GM18517 (cell line): ENCODE results near the gene MAPT.

Experiments
- ATAC-seq: cut with Tn5 transposase; IDR thresholded peaks from one replicate; pipeline ENCODE4 v1.9.1; 2021; ENCODE audit warnings: mild to moderate bottlenecking, moderate library complexity; ENCODE audit not compliant: unreplicated experiment

Gene MAPT

DNA sequence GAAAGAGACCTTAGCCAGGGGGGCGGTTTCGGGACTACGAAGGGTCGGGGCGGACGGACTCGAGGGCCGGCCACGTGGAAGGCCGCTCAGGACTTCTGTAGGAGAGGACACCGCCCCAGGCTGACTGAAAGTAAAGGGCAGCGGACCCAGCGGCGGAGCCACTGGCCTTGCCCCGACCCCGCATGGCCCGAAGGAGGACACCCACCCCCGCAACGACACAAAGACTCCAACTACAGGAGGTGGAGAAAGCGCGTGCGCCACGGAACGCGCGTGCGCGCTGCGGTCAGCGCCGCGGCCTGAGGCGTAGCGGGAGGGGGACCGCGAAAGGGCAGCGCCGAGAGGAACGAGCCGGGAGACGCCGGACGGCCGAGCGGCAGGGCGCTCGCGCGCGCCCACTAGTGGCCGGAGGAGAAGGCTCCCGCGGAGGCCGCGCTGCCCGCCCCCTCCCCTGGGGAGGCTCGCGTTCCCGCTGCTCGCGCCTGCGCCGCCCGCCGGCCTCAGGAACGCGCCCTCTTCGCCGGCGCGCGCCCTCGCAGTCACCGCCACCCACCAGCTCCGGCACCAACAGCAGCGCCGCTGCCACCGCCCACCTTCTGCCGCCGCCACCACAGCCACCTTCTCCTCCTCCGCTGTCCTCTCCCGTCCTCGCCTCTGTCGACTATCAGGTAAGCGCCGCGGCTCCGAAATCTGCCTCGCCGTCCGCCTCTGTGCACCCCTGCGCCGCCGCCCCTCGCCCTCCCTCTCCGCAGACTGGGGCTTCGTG, at the start of gene MAPT:
TSS of gene MAPT (plus strand) at position 533 of the 763 bp plus-strand sequence. CDS start 67,784 bp downstream, outside the sequence.
- ATAC-seq, result peak; percentile 53

DNA sequence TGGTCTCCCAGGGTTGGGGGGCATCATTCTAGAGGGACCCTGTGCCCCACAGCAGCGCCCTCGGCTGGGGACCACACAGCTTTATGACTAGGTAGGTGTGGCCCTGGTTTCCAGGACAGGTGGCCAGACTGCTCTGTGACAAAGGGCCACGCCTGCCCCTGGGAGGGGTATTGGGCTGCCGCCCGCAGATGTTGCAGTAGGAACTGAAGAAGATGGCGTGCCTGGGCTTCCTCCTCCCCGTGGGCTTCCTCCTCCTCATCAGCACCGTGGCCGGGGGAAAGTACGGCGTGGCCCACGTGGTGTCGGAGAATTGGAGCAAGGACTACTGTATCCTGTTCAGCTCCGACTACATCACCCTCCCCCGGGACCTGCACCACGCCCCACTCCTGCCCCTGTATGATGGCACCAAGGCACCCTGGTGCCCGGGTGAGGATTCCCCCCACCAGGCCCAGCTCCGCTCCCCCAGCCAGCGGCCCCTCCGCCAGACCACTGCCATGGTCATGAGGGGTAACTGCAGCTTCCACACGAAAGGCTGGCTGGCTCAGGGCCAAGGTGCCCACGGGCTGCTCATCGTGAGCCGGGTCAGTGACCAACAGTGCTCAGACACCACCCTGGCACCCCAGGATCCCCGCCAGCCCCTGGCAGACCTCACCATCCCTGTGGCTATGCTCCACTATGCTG, 49.5 kb upstream of the MAPT start, which contains the start of gene SPPL2C:
TSS of gene SPPL2C (plus strand) at position 187 of the 681 bp plus-strand sequence. CDS start at position 213, 26 bp downstream.
- ATAC-seq, result no peak

GRCh38 chr17:45845376-45846185, 48.8 kb upstream of the MAPT start:
- no peak for ATAC-seq

- ATAC-seq, result no peak
Observed at GRCh38 chr17:45846223-45846622, 48.1 kb upstream of the MAPT start.

- ATAC-seq, result no peak
Observed at GRCh38 chr17:45846646-45847045, 47.7 kb upstream of the MAPT start.

DNA sequence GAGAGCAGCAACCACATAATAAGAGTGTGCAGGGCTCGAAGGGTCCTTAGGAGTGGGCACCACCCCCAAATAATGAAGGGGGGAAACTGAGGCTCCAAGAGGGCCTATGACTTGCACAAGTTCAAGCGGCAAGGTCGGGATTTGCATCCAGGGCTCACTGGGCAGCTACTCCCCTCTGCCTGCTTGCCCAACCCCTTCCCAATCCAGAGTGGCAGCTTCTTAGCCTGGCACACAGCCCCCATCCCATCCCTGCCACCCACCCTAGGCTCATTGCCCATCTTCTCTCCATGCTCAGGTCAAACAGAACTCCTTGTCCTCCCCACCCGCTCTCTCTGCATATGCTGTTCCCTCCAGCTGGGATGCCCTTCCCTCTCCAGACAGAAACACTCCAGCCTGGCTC, 47.3 kb upstream of the MAPT start:
- ATAC-seq, result no peak

- no peak for ATAC-seq
Observed at GRCh38 chr17:45847747-45848146, 46.6 kb upstream of the MAPT start.

GRCh38 chr17:45848405-45848804, 45.9 kb upstream of the MAPT start:
- no peak for ATAC-seq

DNA sequence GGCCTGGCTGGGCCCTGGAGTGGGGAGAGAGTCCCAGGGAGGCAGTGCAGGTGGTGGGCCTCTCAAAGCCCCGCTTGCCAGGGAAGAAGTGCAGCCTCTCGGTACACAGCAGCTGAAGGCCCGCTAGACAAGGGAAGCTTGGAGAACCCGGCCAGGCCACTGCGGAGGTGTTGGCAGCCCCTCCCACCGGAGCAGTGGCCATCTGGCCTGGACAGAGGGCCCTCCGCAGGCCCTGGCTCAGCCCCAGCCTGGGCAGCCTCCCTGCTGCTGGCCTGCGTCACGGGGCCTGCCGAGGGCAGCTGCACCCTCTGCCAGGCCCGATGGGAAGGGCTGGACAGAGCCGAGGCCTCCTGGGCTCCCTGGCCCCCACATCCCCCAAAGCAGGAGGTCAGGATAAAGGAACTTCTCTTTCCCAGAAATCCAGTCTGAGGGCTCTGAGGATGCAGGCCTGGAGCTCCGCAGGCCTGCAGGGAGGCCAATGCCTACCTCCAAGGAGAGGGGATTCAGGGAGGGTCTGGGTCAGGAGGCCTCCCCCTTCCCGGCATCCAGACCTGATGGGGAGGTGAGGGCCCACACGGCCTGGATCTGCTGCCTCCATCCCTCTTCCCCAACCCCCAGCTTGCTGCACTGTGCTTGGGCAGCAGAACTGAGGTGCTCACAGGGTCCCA, 45.4 kb upstream of the MAPT start:
- ATAC-seq, result no peak

DNA sequence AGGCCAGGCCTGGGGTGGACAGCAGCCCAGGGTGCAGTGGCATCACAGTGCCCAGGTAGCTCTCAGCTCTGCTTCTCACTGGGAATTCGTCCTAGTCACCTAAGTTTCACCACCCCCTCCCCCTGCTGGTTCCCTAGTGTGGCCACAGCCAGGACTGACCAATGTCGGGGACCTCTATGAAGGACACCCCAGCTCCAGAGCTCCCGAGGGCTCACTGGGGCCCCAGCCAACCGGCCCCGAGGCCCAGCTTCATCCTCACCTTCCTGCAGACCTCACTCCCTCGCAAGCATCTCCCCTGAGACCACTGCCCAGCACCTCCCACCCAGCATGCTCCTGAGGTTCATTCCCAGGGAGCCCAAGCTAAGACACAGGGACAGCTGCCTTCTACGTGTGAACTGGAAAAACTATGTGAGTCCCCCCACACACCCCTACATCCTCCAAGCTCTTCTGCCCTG, 44.8 kb upstream of the MAPT start:
- no peak for ATAC-seq

GRCh38 chr17:45850011-45850410, 44.3 kb upstream of the MAPT start:
- ATAC-seq, result no peak

DNA sequence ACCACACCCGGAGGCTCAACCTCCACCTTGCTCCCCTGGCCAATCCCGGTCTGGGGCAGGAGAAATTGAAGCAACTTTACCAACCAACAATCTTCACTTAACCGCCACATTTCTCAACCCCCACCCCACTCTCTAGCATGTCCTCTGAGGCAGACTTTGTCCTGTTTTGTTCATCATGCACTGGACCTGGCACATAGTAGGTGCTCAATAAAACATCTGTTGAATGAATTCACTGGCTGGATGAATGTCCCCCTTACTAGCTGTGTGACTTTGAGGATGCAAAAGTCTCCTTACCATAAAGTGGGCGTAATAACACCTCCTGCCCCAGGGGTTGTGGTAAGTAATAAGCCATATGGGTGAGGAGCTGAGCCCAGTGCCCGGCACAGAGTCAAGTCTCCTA, 43.9 kb upstream of the MAPT start:
- ATAC-seq, result no peak

GRCh38 chr17:45851022-45851421, 43.3 kb upstream of the MAPT start:
- ATAC-seq, result no peak

GRCh38 chr17:45851464-45851863, 42.9 kb upstream of the MAPT start:
- no peak for ATAC-seq

- no peak for ATAC-seq
Observed at GRCh38 chr17:45851873-45852272, 42.5 kb upstream of the MAPT start.

DNA sequence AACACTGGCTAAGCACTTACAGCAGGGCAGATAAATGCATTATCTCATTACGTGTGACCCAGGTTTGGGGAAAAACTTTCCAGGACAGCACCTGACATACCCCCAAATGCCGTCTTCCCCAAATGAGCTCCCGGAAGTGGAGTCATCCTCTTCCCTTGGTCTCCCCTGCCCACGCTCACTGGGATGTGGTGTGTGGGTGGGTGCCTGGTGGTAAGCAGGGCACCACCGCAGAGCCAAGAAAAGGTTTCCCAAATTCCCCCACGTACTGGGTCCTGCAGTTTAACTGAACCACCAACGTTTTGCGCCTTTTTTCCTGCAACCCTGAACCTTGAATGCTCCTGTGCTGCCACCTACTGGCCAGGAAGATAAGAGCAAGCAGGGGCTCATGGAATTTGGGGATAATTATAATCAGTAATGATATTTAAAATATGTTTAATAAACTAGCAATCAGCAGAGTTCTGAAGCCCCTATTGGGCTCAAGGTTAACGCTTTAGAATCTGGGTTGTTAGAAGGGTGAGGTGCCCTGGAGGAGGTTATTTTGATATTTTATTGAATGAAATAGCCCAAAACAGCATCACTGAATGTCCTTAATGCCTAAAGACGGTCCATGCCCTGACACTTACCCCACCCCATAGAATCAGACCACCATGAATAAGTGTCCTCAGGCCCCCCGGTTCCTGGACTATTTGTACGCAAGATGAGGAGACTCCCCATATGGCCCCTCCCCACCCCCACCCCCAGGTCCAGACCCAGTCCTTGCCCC, 41.6 kb upstream of the MAPT start:
- no peak for ATAC-seq

DNA sequence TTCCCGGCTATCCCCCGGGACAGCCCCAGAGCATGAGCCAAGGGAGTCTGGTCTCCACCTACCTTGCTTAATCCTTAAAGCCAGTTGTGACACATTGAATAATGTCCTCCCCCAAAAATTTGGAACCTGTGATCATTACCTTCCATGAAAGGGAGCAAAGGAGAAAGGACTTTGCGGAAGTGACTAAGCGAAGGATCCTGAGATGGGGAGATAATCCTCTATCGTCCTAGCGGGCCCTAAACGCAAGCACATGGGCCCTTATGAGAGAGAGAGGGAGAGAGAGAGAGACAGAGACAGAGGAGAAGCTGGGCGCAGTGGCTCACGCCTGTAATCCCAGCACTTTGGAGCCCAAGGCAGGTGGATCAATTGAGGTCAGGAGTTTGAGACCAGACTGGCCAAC, 40.1 kb upstream of the MAPT start:
- no peak for ATAC-seq

GRCh38 chr17:45855691-45856336, 38.5 kb upstream of the MAPT start:
- ATAC-seq, result no peak

DNA sequence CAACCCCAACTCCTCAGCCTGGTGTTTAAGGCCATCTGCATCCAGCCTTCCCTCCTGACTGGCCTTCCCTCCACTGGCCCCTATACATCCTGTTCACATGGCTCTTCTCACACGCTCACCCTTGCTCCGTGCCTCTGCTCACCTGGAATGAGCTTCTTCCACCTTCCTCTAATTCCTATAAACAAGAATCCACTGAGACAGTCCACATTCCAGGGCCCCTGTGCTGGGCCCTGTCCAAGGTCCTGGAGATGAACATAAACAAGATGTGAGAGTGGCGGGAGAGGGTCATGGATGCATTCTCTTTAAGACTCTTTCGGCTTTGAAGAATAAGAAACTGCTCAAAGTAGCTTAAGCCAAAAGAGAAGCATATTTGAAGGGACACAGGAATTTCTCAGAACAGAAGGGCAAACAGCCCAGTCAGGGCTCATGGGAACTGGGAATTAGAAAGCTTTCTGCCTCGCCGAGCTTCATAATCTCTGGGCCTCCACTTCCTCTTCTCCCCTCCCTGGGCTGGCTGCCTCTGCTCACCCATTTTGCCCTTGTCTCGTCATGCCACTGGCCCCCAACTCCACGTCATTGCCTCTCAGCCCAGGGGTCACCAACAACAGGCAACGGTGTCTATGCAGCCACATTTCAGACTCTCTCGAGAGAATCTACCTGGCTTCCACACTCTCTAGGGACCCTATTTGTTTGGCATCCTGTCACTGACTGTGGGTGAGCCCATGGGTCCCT, 36.2 kb upstream of the MAPT start:
- no peak for ATAC-seq
